B cell (primary cell): ENCODE measurements around the gene NUCKS1. TPM values are rescaled to one million over a fixed set of nuclear protein-coding genes. Genes with fewer than 3 reads are reported as not detected.
A peak's percentile ranks its signal among the peaks of the same experiment; 100 is the strongest.

Experiments
- ATAC-seq: fragments of 200-7000 bp; cut with Tn5 transposase; one replicate; pipeline ENCODE4 v1.10.0; 2021; ENCODE audit warnings: low read depth, mild to moderate bottlenecking, moderate number of reproducible peaks, moderate library complexity
- CTCF ChIA-PET: fragments of 350-600 bp; sonication (Branson Sonifier 250); formaldehyde crosslinking; loops from one replicate; lab custom pipeline; 2021; ENCODE audit warnings: antibody characterized with exemption, inconsistent platforms; lab: Charles Lee
- POLR2A ChIA-PET: fragments of 350-600 bp; sonication (Branson Sonifier 250); formaldehyde crosslinking; loops from one replicate; lab custom pipeline; 2021; ENCODE audit warnings: antibody characterized with exemption; lab: Charles Lee
- DNase-seq: peaks from one replicate; pipeline ENCODE4 v3.0.0; 2013
- H2AFZ ChIP-seq: 2 replicates; pipeline ENCODE4 v1.6.1; 2012; ENCODE audit warnings: mild to moderate bottlenecking, low read depth, low read length; ENCODE audit not compliant: insufficient read depth, poor library complexity, severe bottlenecking
- H3K27ac ChIP-seq, 2 donors: 1 replicate in 1 of 2; 2 replicates in 1 of 2; pipeline ENCODE4 v1.5.1; 2012 to 2013; ENCODE audit warnings: low read length in 2 of 2, mild to moderate bottlenecking in 2 of 2, moderate library complexity in 1 of 2
- H3K27me3 ChIP-seq, 4 experiments: fragments of 200-600 bp in 1 of 4; sonication (generic) in 1 of 4; replicated peaks in 1 of 4; 1 replicate in 2 of 4; 2 replicates in 2 of 4; pipeline versions ENCODE4 v1.6.1 to v1.7.0; 2013 to 2016; ENCODE audit warnings: low read length in 3 of 4, mild to moderate bottlenecking in 2 of 4, mixed read lengths in 1 of 4, moderate library complexity in 1 of 4; ENCODE audit not compliant: insufficient read depth in 4 of 4, control insufficient read depth in 3 of 4; ENCODE audit errors: control extremely low read depth in 1 of 4
- H3K36me3 ChIP-seq, 2 experiments: replicated peaks in 1 of 2; 1 replicate in 1 of 2; 2 replicates in 1 of 2; pipeline versions ENCODE4 v1.6.1 to v1.7.1; 2013; ENCODE audit warnings: low read length in 1 of 2; ENCODE audit not compliant: insufficient read depth in 2 of 2, control insufficient read depth in 1 of 2; ENCODE audit errors: control extremely low read depth in 1 of 2, extremely low read depth in 1 of 2
- H3K4me1 ChIP-seq, 2 donors: fragments of 200-600 bp in 1 of 2; sonication (generic) in 1 of 2; 1 replicate in 1 of 2; 2 replicates in 1 of 2; pipeline versions ENCODE4 v1.5.1 to v1.6.1; 2013 to 2017; ENCODE audit warnings: low read length in 2 of 2; ENCODE audit not compliant: control insufficient read depth in 2 of 2, insufficient read depth in 2 of 2
- H3K4me2 ChIP-seq: replicated peaks from 2 replicates; pipeline ENCODE3; 2012; ENCODE audit warnings: mild to moderate bottlenecking, low read depth, low read length; ENCODE audit not compliant: poor library complexity, severe bottlenecking
- H3K4me3 ChIP-seq, 5 experiments: fragments of 200-600 bp in 1 of 5; sonication (generic) in 1 of 5; 1 replicate in 3 of 5; 2 replicates in 2 of 5; pipeline versions ENCODE4 v1.5.1 to v1.7.0; 2011 to 2016; ENCODE audit warnings: low read length in 4 of 5, mild to moderate bottlenecking in 4 of 5, low read depth in 2 of 5, control low read depth in 1 of 5, moderate library complexity in 1 of 5; ENCODE audit not compliant: insufficient read depth in 1 of 5; ENCODE audit errors: control extremely low read depth in 1 of 5, extremely low read depth in 1 of 5
- H3K79me2 ChIP-seq: fragments of 200-600 bp; sonication (generic); one replicate; pipeline ENCODE4 v1.6.0; 2016; ENCODE audit warnings: low read length; ENCODE audit not compliant: control insufficient read depth, insufficient read depth
- H3K9ac ChIP-seq: fragments of 200-600 bp; sonication (generic); 2 replicates; pipeline ENCODE4 v1.6.1; 2017; ENCODE audit warnings: mild to moderate bottlenecking, low read length, moderate library complexity
- H3K9me3 ChIP-seq, 3 donors: one replicate each; pipeline versions ENCODE4 v1.6.1 to v1.7.1; 2013; ENCODE audit warnings: low read length in 2 of 3; ENCODE audit not compliant: control insufficient read depth in 2 of 3, insufficient read depth in 1 of 3; ENCODE audit errors: control extremely low read depth in 1 of 3
- H4K20me1 ChIP-seq: 2 replicates; pipeline ENCODE4 v1.6.0; 2012; ENCODE audit warnings: mild to moderate bottlenecking, low read length; ENCODE audit not compliant: insufficient read depth, control insufficient read depth, poor library complexity, severe bottlenecking
- H3K27ac Mint-ChIP-seq: one replicate; pipeline ENCODE4 v1.8.0; 2021; ENCODE audit warnings: mixed read lengths
- H3K27me3 Mint-ChIP-seq: one replicate; pipeline ENCODE4 v1.8.0; 2021; ENCODE audit warnings: mixed read lengths
- H3K4me1 Mint-ChIP-seq: one replicate; pipeline ENCODE4 v1.8.0; 2021; ENCODE audit warnings: mixed read lengths
- H3K4me3 Mint-ChIP-seq: one replicate; pipeline ENCODE4 v1.8.0; 2021; ENCODE audit warnings: mixed read lengths
- H3K9me3 Mint-ChIP-seq: one replicate; pipeline ENCODE4 v1.8.0; 2022; ENCODE audit warnings: mixed read lengths; ENCODE audit not compliant: insufficient read depth
- EZH2 ChIP-seq: IDR thresholded peaks from 2 replicates; pipeline ENCODE4 v1.6.1; 2012; ENCODE audit warnings: borderline replicate concordance, low read depth, mild to moderate bottlenecking, moderate library complexity, low read length; ENCODE audit not compliant: insufficient read depth, poor library complexity, severe bottlenecking
- WGBS: methylation state at CpG from one replicate; pipeline ENCODE4 v1.1.5; 2013; ENCODE audit warnings: missing lambda C conversion rate; ENCODE audit not compliant: insufficient coverage; 5-methylcytosine and 5-hydroxymethylcytosine counted together
- intact Hi-C: fragments of 100-400 bp; cut with micrococcal nuclease; formaldehyde crosslinking; loops from one replicate; pipeline ENCODE4 v1.10.0; 2022
- polyA plus RNA-seq: library from polyadenylated mRNA; depleted of rRNA; stranded (reverse); fragments of >200 nt; gene quantifications from 2 replicates; pipeline ENCODE4 v1.2.3, GENCODE V29; 2012
- total RNA-seq, 2 donors: library from RNA; stranded (reverse); fragments of 120-200 nt in 1 of 2; gene quantifications; 1 replicate in 1 of 2; 2 replicates in 1 of 2; pipeline versions ENCODE4 v1.2.3 to v1.2.4, GENCODE V29; 2013 to 2022
- TF ChIP-seq, protein P1 (sequence below): fragments of 200-600 bp; IDR thresholded peaks from one replicate; pipeline ENCODE4 v1.8.0; 2022; ENCODE audit warnings: antibody characterized with exemption, mild to moderate bottlenecking

NUCKS1 gene
- total and polyA plus RNA-seq, 2 donors (not counting 1 experiment from before 2014, with no cell fraction given), result 6.5 to 90.1 TPM

DNA sequence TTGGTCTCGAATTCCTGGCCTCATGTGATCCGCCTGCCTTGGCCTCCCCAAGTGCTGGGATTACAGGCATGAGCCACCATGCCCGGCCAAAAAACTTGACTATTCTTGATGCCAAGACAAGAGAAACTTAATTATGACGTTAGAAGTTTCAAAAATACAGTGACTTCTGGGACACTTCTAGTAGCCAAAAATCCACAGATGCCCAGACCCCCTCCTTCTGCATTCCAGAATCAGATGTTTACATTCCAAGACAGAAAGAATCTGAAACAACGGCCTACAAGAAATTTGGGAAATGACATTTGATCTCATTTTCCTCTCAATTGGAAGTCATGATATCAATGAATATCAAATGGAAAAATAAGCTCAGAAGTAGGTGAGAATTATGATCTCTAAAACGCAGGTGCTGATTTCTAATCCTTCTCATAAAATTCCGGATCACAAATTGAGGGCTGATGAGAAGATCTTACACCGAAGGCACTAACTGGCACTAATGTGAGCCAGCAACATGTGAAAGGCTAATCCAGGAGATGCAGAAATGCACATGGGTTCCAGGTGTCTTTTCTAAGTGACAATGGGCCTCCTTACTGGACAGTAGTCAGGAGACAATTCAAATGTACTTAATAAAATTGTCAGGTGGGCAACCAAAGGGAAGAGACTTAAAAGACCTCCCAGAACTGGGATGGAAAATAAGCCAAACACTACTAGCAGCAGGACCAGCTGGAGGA is 19.8 kb upstream of the NUCKS1 start:
- Histone ChIP-seq H3K4me2 (no peak overlapping the region), H3K4me1 (peaks cover 31 to 33% of the 10 kb centered on the region in 2 donors), H3K79me2 (peaks cover 17% of the 10 kb centered on the region), H3K4me3 (no peak overlapping the region), H3K9me3 (peaks cover 0 to 6% (median 0%) of the 10 kb centered on the region in 3 donors), H2AFZ (no peak overlapping the region), H3K27me3 (no peaks in the 10 kb centered on the region), H3K9ac (no peak overlapping the region), H3K36me3 (peaks cover 3 to 47% of the 10 kb centered on the region in 2 experiments), H4K20me1 (no peaks in the 10 kb centered on the region), H3K27ac (peak overlapping the region in 1 of 2 donors; percentile 96)
- ATAC-seq (no peak), DNase-seq (no peak)
- Mint-ChIP-seq H3K9me3 (no peaks in the 10 kb centered on the region), H3K27me3 (no peaks in the 10 kb centered on the region), H3K4me1 (peaks cover 36% of the 10 kb centered on the region), H3K27ac (no peak overlapping the region), H3K4me3 (no peak overlapping the region)
- ChIA-PET CTCF (no interaction called here), POLR2A (no interaction called here)
- TF ChIP-seq EZH2, result no peak
- TF ChIP-seq, protein P1, sequence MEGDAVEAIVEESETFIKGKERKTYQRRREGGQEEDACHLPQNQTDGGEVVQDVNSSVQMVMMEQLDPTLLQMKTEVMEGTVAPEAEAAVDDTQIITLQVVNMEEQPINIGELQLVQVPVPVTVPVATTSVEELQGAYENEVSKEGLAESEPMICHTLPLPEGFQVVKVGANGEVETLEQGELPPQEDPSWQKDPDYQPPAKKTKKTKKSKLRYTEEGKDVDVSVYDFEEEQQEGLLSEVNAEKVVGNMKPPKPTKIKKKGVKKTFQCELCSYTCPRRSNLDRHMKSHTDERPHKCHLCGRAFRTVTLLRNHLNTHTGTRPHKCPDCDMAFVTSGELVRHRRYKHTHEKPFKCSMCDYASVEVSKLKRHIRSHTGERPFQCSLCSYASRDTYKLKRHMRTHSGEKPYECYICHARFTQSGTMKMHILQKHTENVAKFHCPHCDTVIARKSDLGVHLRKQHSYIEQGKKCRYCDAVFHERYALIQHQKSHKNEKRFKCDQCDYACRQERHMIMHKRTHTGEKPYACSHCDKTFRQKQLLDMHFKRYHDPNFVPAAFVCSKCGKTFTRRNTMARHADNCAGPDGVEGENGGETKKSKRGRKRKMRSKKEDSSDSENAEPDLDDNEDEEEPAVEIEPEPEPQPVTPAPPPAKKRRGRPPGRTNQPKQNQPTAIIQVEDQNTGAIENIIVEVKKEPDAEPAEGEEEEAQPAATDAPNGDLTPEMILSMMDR, result no peak
- intact Hi-C loops, result loop anchor here (5.0 to 10.0 kb wide), 2 partner anchors 33 to 645 kb away; partner anchors contain the start of gene RBBP5
- 98% methylated on average over 6 of the region's 8 CpGs for WGBS

- Histone ChIP-seq H3K36me3 (peaks cover 2 to 40% of the 10 kb centered on the region in 2 experiments), H3K27me3 (no peaks in the 10 kb centered on the region), H3K79me2 (peaks cover 2% of the 10 kb centered on the region), H4K20me1 (no peaks in the 10 kb centered on the region), H2AFZ (no peak overlapping the region), H3K4me3 (no peak overlapping the region), H3K4me2 (no peak overlapping the region), H3K9ac (no peak overlapping the region), H3K27ac (no peak overlapping the region), H3K9me3 (peaks cover 0 to 6% (median 0%) of the 10 kb centered on the region in 3 donors), H3K4me1 (peaks cover 11% of the 10 kb centered on the region in 2 donors)
- ChIA-PET CTCF (no interaction called here), POLR2A (no interaction called here)
- no CpG with 5 or more reads among the region's 3 CpGs for WGBS
- Mint-ChIP-seq H3K4me1 (peaks cover 14% of the 10 kb centered on the region), H3K27ac (peak overlapping the region; percentile 10), H3K9me3 (no peaks in the 10 kb centered on the region), H3K27me3 (no peaks in the 10 kb centered on the region), H3K4me3 (no peak overlapping the region)
- no peak for TF ChIP-seq EZH2
- TF ChIP-seq, protein P1, result no peak
- ATAC-seq (no peak), DNase-seq (no peak)
- intact Hi-C loops, result no loop called here
These were observed 17.3 kb upstream of the NUCKS1 start for GRCh38 chr1:205767248-205767647.
